ENCODE data around the gene COL26A1. TPM values are rescaled to one million over a fixed set of nuclear protein-coding genes. Genes with fewer than 3 reads are reported as not detected.

COL26A1 gene
- total RNA-seq, 4 donors from 2014 or later: 0.06 TPM; not detected in 3

- H3K4me3 ChIP-seq (ENCODE audit: low read depth, poor library complexity, severe bottlenecking): no peak overlapping the region
- TF ChIP-seq CTCF (IDR thresholded peaks at IDR 0.05) (no peak), POLR2A (IDR thresholded peaks at IDR 0.05) (no peak)
- 22 to 25% methylated on average over 9 of the region's 9 CpGs for WGBS, 2 donors
- intact Hi-C loops (cut with DNase I; ENCODE audit: low total_unique reads): no loop called here
- no peak for DNase-seq (ENCODE audit: low spot score in 2 of 2)
These were observed 155.7 kb downstream of the COL26A1 start for GRCh38 chr7:101518336-101518735.

- DNase-seq (ENCODE audit: low spot score in 2 of 2): no peak
- 58 to 66% methylated on average over 8 to 12 of the region's 12 CpGs for WGBS, 2 donors
- intact Hi-C loops (cut with DNase I; ENCODE audit: low total_unique reads): no loop called here
- H3K4me3 ChIP-seq (ENCODE audit: low read depth, poor library complexity, severe bottlenecking): no peak overlapping the region
- TF ChIP-seq CTCF (IDR thresholded peaks at IDR 0.05) (no peak), POLR2A (IDR thresholded peaks at IDR 0.05) (no peak)
These were observed 156.8 kb downstream of the COL26A1 start for GRCh38 chr7:101519324-101520023.

GRCh38 chr7:101521430-101521925, 158.8 kb downstream of the COL26A1 start:
- intact Hi-C loops (cut with DNase I; ENCODE audit: low total_unique reads): no loop called here
- H3K4me3 ChIP-seq (ENCODE audit: low read depth, poor library complexity, severe bottlenecking): no peak overlapping the region
- 85 to 90% methylated on average over 5 of the region's 5 CpGs for WGBS, 2 donors
- TF ChIP-seq POLR2A (IDR thresholded peaks at IDR 0.05) (no peak), CTCF (IDR thresholded peaks at IDR 0.05) (no peak)
- no peak for DNase-seq (ENCODE audit: low spot score in 2 of 2)

- TF ChIP-seq CTCF (IDR thresholded peaks at IDR 0.05) (no peak), POLR2A (IDR thresholded peaks at IDR 0.05) (no peak)
- DNase-seq (ENCODE audit: low spot score in 2 of 2): no peak
- no peak overlapping the region for H3K4me3 ChIP-seq (ENCODE audit: low read depth, poor library complexity, severe bottlenecking)
- 63 to 72% methylated on average over 5 of the region's 5 CpGs for WGBS, 2 donors
- intact Hi-C loops (cut with DNase I; ENCODE audit: low total_unique reads): no loop called here
These were observed 159.3 kb downstream of the COL26A1 start for GRCh38 chr7:101522021-101522420.

- DNase-seq (ENCODE audit: low spot score in 2 of 2): no peak
- intact Hi-C loops (cut with DNase I; ENCODE audit: low total_unique reads): no loop called here
- TF ChIP-seq CTCF (IDR thresholded peaks at IDR 0.05) (no peak), POLR2A (IDR thresholded peaks at IDR 0.05) (no peak)
- no peak overlapping the region for H3K4me3 ChIP-seq (ENCODE audit: low read depth, poor library complexity, severe bottlenecking)
- 56 to 58% methylated on average over 13 of the region's 13 CpGs for WGBS, 2 donors
These were observed 165.4 kb downstream of the COL26A1 start for GRCh38 chr7:101527844-101528667.

Data from lower leg skin (tissue), 4 donors.